Measurements from ENCODE around the gene CCDC137. TPM values are rescaled to one million over a fixed set of nuclear protein-coding genes. Genes with fewer than 3 reads are reported as not detected.

CCDC137 gene
- total and polyA plus RNA-seq, 2 of the 13 experiments (the other 11 are each of a cell fraction or from before 2014, with no cell fraction given): 14.6 to 39.1 TPM

DNA sequence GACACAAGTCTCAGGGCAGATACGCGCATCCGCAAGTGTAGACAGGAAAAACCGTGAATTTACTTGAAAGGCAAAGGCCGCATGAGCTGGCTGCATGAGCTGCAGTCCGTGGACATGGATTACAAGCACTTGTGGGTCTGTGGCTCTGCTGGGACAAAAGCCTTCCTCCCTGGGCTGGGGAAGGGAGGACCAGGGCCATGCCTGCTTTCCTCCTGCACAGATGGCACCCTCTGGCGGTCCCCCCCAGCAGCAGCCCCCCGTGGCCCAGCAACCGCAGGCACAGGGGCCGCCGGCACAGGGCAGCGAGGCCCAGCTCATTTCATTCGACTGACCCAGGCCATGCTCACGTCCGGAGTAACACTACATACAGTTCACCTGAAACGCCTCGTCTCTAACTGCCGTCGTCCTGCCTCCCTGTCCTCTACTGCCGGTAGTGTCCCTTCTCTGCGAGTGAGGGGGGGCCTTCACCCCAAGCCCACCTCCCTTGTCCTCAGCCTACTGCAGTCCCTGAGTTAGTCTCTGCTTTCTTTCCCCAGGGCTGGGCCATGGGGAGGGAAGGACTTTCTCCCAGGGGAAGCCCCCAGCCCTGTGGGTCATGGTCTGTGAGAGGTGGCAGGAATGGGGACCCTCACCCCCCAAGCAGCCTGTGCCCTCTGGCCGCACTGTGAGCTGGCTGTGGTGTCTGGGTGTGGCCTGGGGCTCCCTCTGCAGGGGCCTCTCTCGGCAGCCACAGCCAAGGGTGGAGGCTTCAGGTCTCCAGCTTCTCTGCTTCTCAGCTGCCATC, 34.9 kb downstream of the CCDC137 start (continued):
- TF ChIP-seq, protein P1, sequence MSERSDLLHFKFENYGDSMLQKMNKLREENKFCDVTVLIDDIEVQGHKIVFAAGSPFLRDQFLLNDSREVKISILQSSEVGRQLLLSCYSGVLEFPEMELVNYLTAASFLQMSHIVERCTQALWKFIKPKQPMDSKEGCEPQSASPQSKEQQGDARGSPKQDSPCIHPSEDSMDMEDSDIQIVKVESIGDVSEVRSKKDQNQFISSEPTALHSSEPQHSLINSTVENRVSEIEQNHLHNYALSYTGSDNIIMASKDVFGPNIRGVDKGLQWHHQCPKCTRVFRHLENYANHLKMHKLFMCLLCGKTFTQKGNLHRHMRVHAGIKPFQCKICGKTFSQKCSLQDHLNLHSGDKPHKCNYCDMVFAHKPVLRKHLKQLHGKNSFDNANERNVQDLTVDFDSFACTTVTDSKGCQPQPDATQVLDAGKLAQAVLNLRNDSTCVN (CRISPR knock-in tag; IDR thresholded peaks at IDR 0.05; ENCODE audit: borderline replicate concordance): no peak
- no peak for TF ChIP-seq TEAD2 (CRISPR knock-in tag; IDR thresholded peaks at IDR 0.05)
- no peak for TF ChIP-seq RXRB (CRISPR knock-in tag; IDR thresholded peaks at IDR 0.05; ENCODE audit: borderline replicate concordance)
- TF ChIP-seq, protein P2, sequence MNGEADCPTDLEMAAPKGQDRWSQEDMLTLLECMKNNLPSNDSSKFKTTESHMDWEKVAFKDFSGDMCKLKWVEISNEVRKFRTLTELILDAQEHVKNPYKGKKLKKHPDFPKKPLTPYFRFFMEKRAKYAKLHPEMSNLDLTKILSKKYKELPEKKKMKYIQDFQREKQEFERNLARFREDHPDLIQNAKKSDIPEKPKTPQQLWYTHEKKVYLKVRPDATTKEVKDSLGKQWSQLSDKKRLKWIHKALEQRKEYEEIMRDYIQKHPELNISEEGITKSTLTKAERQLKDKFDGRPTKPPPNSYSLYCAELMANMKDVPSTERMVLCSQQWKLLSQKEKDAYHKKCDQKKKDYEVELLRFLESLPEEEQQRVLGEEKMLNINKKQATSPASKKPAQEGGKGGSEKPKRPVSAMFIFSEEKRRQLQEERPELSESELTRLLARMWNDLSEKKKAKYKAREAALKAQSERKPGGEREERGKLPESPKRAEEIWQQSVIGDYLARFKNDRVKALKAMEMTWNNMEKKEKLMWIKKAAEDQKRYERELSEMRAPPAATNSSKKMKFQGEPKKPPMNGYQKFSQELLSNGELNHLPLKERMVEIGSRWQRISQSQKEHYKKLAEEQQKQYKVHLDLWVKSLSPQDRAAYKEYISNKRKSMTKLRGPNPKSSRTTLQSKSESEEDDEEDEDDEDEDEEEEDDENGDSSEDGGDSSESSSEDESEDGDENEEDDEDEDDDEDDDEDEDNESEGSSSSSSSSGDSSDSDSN (CRISPR knock-in tag; IDR thresholded peaks at IDR 0.05): peak; percentile 25; the same call in 1 of the 2 replicates
- no peak for TF ChIP-seq ZNF317 (CRISPR knock-in tag; IDR thresholded peaks at IDR 0.05)
- TF ChIP-seq, protein P3, sequence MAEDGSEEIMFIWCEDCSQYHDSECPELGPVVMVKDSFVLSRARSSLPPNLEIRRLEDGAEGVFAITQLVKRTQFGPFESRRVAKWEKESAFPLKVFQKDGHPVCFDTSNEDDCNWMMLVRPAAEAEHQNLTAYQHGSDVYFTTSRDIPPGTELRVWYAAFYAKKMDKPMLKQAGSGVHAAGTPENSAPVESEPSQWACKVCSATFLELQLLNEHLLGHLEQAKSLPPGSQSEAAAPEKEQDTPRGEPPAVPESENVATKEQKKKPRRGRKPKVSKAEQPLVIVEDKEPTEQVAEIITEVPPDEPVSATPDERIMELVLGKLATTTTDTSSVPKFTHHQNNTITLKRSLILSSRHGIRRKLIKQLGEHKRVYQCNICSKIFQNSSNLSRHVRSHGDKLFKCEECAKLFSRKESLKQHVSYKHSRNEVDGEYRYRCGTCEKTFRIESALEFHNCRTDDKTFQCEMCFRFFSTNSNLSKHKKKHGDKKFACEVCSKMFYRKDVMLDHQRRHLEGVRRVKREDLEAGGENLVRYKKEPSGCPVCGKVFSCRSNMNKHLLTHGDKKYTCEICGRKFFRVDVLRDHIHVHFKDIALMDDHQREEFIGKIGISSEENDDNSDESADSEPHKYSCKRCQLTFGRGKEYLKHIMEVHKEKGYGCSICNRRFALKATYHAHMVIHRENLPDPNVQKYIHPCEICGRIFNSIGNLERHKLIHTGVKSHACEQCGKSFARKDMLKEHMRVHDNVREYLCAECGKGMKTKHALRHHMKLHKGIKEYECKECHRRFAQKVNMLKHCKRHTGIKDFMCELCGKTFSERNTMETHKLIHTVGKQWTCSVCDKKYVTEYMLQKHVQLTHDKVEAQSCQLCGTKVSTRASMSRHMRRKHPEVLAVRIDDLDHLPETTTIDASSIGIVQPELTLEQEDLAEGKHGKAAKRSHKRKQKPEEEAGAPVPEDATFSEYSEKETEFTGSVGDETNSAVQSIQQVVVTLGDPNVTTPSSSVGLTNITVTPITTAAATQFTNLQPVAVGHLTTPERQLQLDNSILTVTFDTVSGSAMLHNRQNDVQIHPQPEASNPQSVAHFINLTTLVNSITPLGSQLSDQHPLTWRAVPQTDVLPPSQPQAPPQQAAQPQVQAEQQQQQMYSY (CRISPR knock-in tag; IDR thresholded peaks at IDR 0.05): no peak
- no peak for TF ChIP-seq EEA1 (CRISPR knock-in tag; IDR thresholded peaks at IDR 0.05; ENCODE audit: borderline replicate concordance)
- no peak for TF ChIP-seq GMEB1 (CRISPR knock-in tag; IDR thresholded peaks at IDR 0.05; ENCODE audit: borderline replicate concordance)
- TF ChIP-seq PAWR (CRISPR knock-in tag; IDR thresholded peaks at IDR 0.05; ENCODE audit: borderline replicate concordance): no peak
- TF ChIP-seq ZSCAN9 (CRISPR knock-in tag; IDR thresholded peaks at IDR 0.05; ENCODE audit: borderline replicate concordance): no peak
- TF ChIP-seq, protein P4, sequence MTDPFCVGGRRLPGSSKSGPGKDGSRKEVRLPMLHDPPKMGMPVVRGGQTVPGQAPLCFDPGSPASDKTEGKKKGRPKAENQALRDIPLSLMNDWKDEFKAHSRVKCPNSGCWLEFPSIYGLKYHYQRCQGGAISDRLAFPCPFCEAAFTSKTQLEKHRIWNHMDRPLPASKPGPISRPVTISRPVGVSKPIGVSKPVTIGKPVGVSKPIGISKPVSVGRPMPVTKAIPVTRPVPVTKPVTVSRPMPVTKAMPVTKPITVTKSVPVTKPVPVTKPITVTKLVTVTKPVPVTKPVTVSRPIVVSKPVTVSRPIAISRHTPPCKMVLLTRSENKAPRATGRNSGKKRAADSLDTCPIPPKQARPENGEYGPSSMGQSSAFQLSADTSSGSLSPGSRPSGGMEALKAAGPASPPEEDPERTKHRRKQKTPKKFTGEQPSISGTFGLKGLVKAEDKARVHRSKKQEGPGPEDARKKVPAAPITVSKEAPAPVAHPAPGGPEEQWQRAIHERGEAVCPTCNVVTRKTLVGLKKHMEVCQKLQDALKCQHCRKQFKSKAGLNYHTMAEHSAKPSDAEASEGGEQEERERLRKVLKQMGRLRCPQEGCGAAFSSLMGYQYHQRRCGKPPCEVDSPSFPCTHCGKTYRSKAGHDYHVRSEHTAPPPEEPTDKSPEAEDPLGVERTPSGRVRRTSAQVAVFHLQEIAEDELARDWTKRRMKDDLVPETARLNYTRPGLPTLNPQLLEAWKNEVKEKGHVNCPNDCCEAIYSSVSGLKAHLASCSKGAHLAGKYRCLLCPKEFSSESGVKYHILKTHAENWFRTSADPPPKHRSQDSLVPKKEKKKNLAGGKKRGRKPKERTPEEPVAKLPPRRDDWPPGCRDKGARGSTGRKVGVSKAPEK (CRISPR knock-in tag; IDR thresholded peaks at IDR 0.05; ENCODE audit: borderline replicate concordance): no peak
- TF ChIP-seq KDM6A (CRISPR knock-in tag; IDR thresholded peaks at IDR 0.05; ENCODE audit: low read depth): peak; percentile 36; the same call in 1 of the 2 replicates
- TF ChIP-seq SCMH1 (CRISPR knock-in tag; IDR thresholded peaks at IDR 0.05; ENCODE audit: borderline replicate concordance): no peak
